Measurements from ENCODE around the gene OR4A15.

OR4A15 gene

DNA sequence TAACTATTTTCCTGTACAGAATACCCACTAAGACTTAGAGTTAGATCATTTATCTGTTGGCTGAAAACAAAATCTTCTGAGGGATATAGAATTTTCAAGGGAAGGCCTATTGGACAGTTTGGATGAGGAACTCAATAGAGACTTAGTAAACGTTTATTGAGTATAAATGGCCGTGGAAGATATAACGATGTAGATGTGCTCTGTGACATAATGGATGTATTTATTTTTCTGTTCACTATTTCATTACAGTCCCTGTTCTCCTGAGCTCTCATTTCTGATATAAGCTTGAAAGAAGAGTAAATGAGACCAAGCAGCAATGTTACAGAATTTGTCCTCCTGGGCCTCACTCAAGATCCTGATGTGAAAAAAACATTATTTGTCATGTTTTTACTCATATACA is 24.9 kb upstream of the OR4A15 start, which contains the start of gene OR4A16:
Gene OR4A16, plus strand, starts transcription at position 301 of the 400 bp plus-strand sequence. Its CDS starts 0 bp downstream, at position 301.
- no peak for ATAC-seq
- TF ChIP-seq GLIS3 (CRISPR knock-in tag; IDR thresholded peaks at IDR 0.05) (no peak), OSR1 (CRISPR knock-in tag; IDR thresholded peaks at IDR 0.05) (no peak), PPARA (CRISPR knock-in tag; IDR thresholded peaks at IDR 0.05; ENCODE audit: borderline replicate concordance) (no peak), ZFP3 (CRISPR knock-in tag; IDR thresholded peaks at IDR 0.05) (no peak), CSDC2 (CRISPR knock-in tag; IDR thresholded peaks at IDR 0.05) (no peak), SNAI2 (CRISPR knock-in tag; IDR thresholded peaks at IDR 0.05) (no peak), ESRRG (CRISPR knock-in tag; IDR thresholded peaks at IDR 0.05) (no peak), ZNF70 (CRISPR knock-in tag; IDR thresholded peaks at IDR 0.05) (no peak), ZNF565 (CRISPR knock-in tag; conservative IDR thresholded peaks at IDR 0.05; ENCODE audit: low read depth) (no peak), RARB (CRISPR knock-in tag; IDR thresholded peaks at IDR 0.05) (no peak), ZFP30 (CRISPR knock-in tag; IDR thresholded peaks at IDR 0.05) (no peak), TCF4 (CRISPR knock-in tag; IDR thresholded peaks at IDR 0.05; ENCODE audit: borderline replicate concordance) (no peak), BACH2 (CRISPR knock-in tag; IDR thresholded peaks at IDR 0.05; ENCODE audit: borderline replicate concordance) (no peak), ISL1 (CRISPR knock-in tag; IDR thresholded peaks at IDR 0.05) (no peak), TOX (CRISPR knock-in tag; IDR thresholded peaks at IDR 0.05; ENCODE audit: borderline replicate concordance) (no peak)
- TF ChIP-seq, protein P1, sequence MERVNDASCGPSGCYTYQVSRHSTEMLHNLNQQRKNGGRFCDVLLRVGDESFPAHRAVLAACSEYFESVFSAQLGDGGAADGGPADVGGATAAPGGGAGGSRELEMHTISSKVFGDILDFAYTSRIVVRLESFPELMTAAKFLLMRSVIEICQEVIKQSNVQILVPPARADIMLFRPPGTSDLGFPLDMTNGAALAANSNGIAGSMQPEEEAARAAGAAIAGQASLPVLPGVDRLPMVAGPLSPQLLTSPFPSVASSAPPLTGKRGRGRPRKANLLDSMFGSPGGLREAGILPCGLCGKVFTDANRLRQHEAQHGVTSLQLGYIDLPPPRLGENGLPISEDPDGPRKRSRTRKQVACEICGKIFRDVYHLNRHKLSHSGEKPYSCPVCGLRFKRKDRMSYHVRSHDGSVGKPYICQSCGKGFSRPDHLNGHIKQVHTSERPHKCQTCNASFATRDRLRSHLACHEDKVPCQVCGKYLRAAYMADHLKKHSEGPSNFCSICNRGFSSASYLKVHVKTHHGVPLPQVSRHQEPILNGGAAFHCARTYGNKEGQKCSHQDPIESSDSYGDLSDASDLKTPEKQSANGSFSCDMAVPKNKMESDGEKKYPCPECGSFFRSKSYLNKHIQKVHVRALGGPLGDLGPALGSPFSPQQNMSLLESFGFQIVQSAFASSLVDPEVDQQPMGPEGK (CRISPR knock-in tag; IDR thresholded peaks at IDR 0.05; ENCODE audit: borderline replicate concordance) = no peak
- TF ChIP-seq, protein P2, sequence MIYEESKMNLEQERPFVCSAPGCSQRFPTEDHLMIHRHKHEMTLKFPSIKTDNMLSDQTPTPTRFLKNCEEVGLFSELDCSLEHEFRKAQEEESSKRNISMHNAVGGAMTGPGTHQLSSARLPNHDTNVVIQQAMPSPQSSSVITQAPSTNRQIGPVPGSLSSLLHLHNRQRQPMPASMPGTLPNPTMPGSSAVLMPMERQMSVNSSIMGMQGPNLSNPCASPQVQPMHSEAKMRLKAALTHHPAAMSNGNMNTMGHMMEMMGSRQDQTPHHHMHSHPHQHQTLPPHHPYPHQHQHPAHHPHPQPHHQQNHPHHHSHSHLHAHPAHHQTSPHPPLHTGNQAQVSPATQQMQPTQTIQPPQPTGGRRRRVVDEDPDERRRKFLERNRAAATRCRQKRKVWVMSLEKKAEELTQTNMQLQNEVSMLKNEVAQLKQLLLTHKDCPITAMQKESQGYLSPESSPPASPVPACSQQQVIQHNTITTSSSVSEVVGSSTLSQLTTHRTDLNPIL (CRISPR knock-in tag; IDR thresholded peaks at IDR 0.05; ENCODE audit: low read depth) = no peak
- TF ChIP-seq, protein P3, sequence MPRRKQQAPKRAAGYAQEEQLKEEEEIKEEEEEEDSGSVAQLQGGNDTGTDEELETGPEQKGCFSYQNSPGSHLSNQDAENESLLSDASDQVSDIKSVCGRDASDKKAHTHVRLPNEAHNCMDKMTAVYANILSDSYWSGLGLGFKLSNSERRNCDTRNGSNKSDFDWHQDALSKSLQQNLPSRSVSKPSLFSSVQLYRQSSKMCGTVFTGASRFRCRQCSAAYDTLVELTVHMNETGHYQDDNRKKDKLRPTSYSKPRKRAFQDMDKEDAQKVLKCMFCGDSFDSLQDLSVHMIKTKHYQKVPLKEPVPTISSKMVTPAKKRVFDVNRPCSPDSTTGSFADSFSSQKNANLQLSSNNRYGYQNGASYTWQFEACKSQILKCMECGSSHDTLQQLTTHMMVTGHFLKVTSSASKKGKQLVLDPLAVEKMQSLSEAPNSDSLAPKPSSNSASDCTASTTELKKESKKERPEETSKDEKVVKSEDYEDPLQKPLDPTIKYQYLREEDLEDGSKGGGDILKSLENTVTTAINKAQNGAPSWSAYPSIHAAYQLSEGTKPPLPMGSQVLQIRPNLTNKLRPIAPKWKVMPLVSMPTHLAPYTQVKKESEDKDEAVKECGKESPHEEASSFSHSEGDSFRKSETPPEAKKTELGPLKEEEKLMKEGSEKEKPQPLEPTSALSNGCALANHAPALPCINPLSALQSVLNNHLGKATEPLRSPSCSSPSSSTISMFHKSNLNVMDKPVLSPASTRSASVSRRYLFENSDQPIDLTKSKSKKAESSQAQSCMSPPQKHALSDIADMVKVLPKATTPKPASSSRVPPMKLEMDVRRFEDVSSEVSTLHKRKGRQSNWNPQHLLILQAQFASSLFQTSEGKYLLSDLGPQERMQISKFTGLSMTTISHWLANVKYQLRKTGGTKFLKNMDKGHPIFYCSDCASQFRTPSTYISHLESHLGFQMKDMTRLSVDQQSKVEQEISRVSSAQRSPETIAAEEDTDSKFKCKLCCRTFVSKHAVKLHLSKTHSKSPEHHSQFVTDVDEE (CRISPR knock-in tag; IDR thresholded peaks at IDR 0.05) = no peak
- TF ChIP-seq, protein P4, sequence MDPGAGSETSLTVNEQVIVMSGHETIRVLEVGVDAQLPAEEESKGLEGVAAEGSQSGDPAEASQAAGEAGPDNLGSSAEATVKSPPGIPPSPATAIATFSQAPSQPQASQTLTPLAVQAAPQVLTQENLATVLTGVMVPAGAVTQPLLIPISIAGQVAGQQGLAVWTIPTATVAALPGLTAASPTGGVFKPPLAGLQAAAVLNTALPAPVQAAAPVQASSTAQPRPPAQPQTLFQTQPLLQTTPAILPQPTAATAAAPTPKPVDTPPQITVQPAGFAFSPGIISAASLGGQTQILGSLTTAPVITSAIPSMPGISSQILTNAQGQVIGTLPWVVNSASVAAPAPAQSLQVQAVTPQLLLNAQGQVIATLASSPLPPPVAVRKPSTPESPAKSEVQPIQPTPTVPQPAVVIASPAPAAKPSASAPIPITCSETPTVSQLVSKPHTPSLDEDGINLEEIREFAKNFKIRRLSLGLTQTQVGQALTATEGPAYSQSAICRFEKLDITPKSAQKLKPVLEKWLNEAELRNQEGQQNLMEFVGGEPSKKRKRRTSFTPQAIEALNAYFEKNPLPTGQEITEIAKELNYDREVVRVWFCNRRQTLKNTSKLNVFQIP (CRISPR knock-in tag; IDR thresholded peaks at IDR 0.05; ENCODE audit: borderline replicate concordance, low read depth) = no peak

DNA sequence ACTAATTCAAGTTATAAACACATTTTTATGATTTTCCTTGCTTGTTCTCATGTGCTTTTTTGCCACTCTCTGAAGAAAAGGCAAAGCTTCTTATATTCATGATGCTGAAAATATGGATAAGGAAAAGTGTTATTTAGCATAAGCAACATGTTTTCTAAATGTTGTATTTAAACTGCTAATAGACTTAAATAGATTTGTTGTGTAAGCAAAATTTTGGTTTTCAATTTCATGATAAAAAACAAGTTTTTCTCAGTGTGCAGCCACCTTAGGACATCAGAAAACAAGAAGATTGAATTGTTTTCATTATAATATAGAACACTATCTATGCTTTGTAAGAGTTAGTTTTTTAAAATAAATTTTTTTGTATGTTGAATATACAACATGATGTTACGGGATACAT is 22.5 kb upstream of the OR4A15 start:
- TF ChIP-seq ARNTL (CRISPR knock-in tag; IDR thresholded peaks at IDR 0.05; ENCODE audit: borderline replicate concordance, low read depth) (no peak), RARB (CRISPR knock-in tag; IDR thresholded peaks at IDR 0.05) (no peak), SNAI2 (CRISPR knock-in tag; IDR thresholded peaks at IDR 0.05) (no peak), ZNF70 (CRISPR knock-in tag; IDR thresholded peaks at IDR 0.05) (no peak), OSR1 (CRISPR knock-in tag; IDR thresholded peaks at IDR 0.05) (no peak), GLIS3 (CRISPR knock-in tag; IDR thresholded peaks at IDR 0.05) (no peak), ZC3H10 (CRISPR knock-in tag; IDR thresholded peaks at IDR 0.05) (no peak), TCF4 (CRISPR knock-in tag; IDR thresholded peaks at IDR 0.05; ENCODE audit: borderline replicate concordance) (no peak), ZFP3 (CRISPR knock-in tag; IDR thresholded peaks at IDR 0.05) (no peak), BACH2 (CRISPR knock-in tag; IDR thresholded peaks at IDR 0.05; ENCODE audit: borderline replicate concordance) (no peak), CSDC2 (CRISPR knock-in tag; IDR thresholded peaks at IDR 0.05) (no peak)
- TF ChIP-seq, protein P4 (CRISPR knock-in tag; IDR thresholded peaks at IDR 0.05; ENCODE audit: borderline replicate concordance, low read depth) = no peak
- TF ChIP-seq, protein P2 (CRISPR knock-in tag; IDR thresholded peaks at IDR 0.05; ENCODE audit: low read depth) = no peak
- no peak for ATAC-seq
